Right lobe of liver (tissue), 6 donors: ENCODE results near the gene BEAN1. TPM values are rescaled to one million over a fixed set of nuclear protein-coding genes. Genes with fewer than 3 reads are reported as not detected.
A peak's percentile ranks its signal among the peaks of the same experiment; 100 is the strongest.

Experiments used
- ATAC-seq, 4 donors: fragments of 200-7000 bp; cut with Tn5 transposase; one replicate each; pipeline ENCODE4 v1.9.1; 2020; ENCODE audit warnings: mild to moderate bottlenecking in 4 of 4, moderate library complexity in 4 of 4
- DNase-seq, 3 donors: peaks; one replicate each; pipeline ENCODE4 v3.0.0-alpha.2; 2020
- H3K27ac ChIP-seq, 3 donors: fragments of 200-600 bp; one replicate each; pipeline ENCODE4 v1.8.0; 2022
- H3K27me3 ChIP-seq, 2 donors: fragments of 200-600 bp; one replicate each; pipeline ENCODE4 v1.8.0; 2022
- H3K36me3 ChIP-seq, 4 donors: fragments of 200-600 bp; sonication (generic) in 1 of 4; one replicate each; pipeline versions ENCODE4 v1.5.1 to v1.8.0; 2017 to 2022; ENCODE audit warnings: control low read depth in 1 of 4
- H3K4me1 ChIP-seq, 4 donors: fragments of 200-600 bp; sonication (generic) in 1 of 4; one replicate each; pipeline versions ENCODE4 v1.5.1 to v1.8.0; 2017 to 2022; ENCODE audit warnings: control low read depth in 1 of 4
- H3K4me3 ChIP-seq, 3 donors: fragments of 200-600 bp; one replicate each; pipeline ENCODE4 v1.8.0; 2022
- H3K9me3 ChIP-seq, 4 donors: fragments of 200-600 bp; sonication (generic) in 1 of 4; one replicate each; pipeline versions ENCODE4 v1.5.1 to v1.8.0; 2017 to 2022; ENCODE audit warnings: control low read depth in 1 of 4
- POLR2A ChIP-seq: fragments of 450-650 bp; IDR thresholded peaks from one replicate; pipeline ENCODE4 v1.6.1; 2017; ENCODE audit warnings: antibody characterized with exemption, mild to moderate bottlenecking
- WGBS: methylation state at CpG from one replicate; pipeline ENCODE4 v1.1.6; 2018; ENCODE audit warnings: low coverage, low lambda C conversion rate; ENCODE audit not compliant: insufficient coverage; ENCODE audit errors: missing lambda C conversion rate; 5-methylcytosine and 5-hydroxymethylcytosine counted together
- intact Hi-C, 2 donors: fragments of 100-400 bp; cut with DNase I; formaldehyde crosslinking; loops; one replicate each; pipeline versions ENCODE4 v1.11.2 to v1.14.1; 2022
- total RNA-seq, 6 experiments: library from RNA; depleted of rRNA in 2 of 6; stranded (reverse); fragments of >200 nt in 2 of 6; fragmentation: NEBNext Ultra II Directional in 3 of 6; extraction: Animal tissue kit (Norgen Biotek cat#: 25700) in 3 of 6; gene quantifications; one replicate each; pipeline versions ENCODE4 v1.1.0 to v1.2.4, GENCODE V29; 2016 to 2023
- TF ChIP-seq, protein P1 (sequence below), 4 donors: fragments of 200-600 bp in 3 of 4; fragments of 450-650 bp in 1 of 4; IDR thresholded peaks; one replicate each; pipeline versions ENCODE4 v1.5.1 to v1.8.0; 2016 to 2022; ENCODE audit warnings: antibody characterized with exemption in 4 of 4, mild to moderate bottlenecking in 2 of 4
- donor health status: DM: no; HTN: yes; CAD: no.
- donor health status: DM: no; HTN: no; CAD: no.
- donor health status: DM: no; HTN: no; CAD: no.
- donor health status: DM: no; HTN: yes; CAD: no.
- donor health status: DM: no; HTN: yes; CAD: no.

BEAN1 gene
- total RNA-seq, 6 experiments from 2014 or later: 0.09 to 0.26 (median 0.10) TPM; not detected in 3

DNA sequence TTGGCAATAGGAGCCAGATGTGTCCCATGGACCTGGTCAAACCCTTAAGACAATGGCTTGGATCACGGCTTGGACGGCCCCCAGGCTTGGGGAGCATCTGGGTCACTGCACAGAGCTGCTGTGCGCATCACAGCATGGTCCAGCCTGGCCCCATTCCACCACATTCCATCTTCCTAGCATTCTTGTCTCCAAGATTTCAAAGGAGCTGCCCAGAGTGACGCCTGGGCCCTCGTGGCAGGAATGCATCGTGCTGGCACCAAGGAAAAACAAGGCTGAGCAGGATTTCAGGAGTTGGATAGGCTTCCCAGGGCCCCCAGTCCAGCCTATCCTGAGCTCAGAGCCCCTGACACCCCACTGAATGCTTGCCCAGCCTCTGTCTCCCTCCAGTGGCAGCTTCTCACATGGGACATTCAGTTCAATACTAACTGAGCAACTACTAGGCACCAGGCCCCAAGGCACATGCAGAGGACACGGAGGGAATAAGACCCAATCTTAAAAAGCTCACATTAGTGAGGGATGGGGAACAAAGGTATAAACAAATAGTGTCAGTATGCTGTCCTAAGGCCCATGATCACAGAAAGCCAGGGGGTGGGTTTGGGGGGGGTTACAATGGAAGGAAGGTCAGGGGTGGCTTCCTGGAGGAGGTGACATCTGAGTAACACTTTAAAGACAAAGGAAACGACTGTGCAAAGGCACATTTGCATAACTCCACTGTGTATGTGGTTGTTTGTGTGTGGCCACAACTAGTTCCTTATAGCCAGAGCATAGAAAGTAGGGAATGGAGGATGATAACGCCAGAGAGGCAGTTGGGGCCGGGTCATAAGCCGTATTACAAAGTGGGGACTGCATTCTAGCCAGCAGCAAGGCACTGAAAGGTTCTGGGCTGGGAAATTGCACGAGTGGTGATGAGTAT lies 88.8 kb downstream of the BEAN1 start:
- 19% methylated on average over 6 of the region's 12 CpGs for WGBS
- intact Hi-C loops: no loop called here
- no peaks in the 10 kb centered on the region for H3K27me3 ChIP-seq
- H3K27ac ChIP-seq: peak overlapping the region; percentile 82 to 99 (median 83)
- TF ChIP-seq POLR2A: no peak
- TF ChIP-seq, protein P1, sequence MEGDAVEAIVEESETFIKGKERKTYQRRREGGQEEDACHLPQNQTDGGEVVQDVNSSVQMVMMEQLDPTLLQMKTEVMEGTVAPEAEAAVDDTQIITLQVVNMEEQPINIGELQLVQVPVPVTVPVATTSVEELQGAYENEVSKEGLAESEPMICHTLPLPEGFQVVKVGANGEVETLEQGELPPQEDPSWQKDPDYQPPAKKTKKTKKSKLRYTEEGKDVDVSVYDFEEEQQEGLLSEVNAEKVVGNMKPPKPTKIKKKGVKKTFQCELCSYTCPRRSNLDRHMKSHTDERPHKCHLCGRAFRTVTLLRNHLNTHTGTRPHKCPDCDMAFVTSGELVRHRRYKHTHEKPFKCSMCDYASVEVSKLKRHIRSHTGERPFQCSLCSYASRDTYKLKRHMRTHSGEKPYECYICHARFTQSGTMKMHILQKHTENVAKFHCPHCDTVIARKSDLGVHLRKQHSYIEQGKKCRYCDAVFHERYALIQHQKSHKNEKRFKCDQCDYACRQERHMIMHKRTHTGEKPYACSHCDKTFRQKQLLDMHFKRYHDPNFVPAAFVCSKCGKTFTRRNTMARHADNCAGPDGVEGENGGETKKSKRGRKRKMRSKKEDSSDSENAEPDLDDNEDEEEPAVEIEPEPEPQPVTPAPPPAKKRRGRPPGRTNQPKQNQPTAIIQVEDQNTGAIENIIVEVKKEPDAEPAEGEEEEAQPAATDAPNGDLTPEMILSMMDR (IDR thresholded peaks at IDR 0.05): peak; percentile 38 to 66 (median 52)
- no peaks in the 10 kb centered on the region for H3K9me3 ChIP-seq
- H3K4me1 ChIP-seq: peaks cover 4 to 76% (median 47%) of the 10 kb centered on the region in 4 donors
- no peak overlapping the region for H3K4me3 ChIP-seq
- H3K36me3 ChIP-seq: no peaks in the 10 kb centered on the region
- ATAC-seq: peak in 3 of 4 donors; percentile 0 to 4 (median 2)
- DNase-seq: peak in 1 of 3 donors; percentile 56

DNA sequence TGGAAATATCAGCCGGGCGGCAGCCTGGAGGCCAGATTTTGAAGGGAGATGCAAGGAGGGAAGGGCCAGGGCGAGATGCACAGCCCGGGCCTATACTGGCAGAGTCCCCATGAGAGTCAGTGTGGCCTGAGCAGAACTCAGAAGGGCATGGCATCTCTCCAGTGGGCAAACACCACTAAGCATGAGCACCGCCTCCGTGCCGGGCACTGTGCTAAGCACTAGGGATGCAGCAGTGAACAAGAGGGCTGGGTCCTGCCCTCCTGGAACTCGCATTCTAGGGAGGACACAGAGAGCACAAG lies 89.4 kb downstream of the BEAN1 start:
- intact Hi-C loops: no loop called here
- peaks cover 2 to 74% (median 44%) of the 10 kb centered on the region in 4 donors for H3K4me1 ChIP-seq
- ATAC-seq (peak in 1 of 4 donors; percentile 84), DNase-seq (no peak)
- peak overlapping the region; percentile 82 to 99 (median 83) for H3K27ac ChIP-seq
- H3K27me3 ChIP-seq: no peaks in the 10 kb centered on the region
- H3K36me3 ChIP-seq: no peaks in the 10 kb centered on the region
- H3K9me3 ChIP-seq: no peaks in the 10 kb centered on the region
- TF ChIP-seq POLR2A: no peak
- TF ChIP-seq, protein P1 (IDR thresholded peaks at IDR 0.05): no peak
- 0% methylated on average over 2 of the region's 8 CpGs for WGBS
- no peak overlapping the region for H3K4me3 ChIP-seq

DNA sequence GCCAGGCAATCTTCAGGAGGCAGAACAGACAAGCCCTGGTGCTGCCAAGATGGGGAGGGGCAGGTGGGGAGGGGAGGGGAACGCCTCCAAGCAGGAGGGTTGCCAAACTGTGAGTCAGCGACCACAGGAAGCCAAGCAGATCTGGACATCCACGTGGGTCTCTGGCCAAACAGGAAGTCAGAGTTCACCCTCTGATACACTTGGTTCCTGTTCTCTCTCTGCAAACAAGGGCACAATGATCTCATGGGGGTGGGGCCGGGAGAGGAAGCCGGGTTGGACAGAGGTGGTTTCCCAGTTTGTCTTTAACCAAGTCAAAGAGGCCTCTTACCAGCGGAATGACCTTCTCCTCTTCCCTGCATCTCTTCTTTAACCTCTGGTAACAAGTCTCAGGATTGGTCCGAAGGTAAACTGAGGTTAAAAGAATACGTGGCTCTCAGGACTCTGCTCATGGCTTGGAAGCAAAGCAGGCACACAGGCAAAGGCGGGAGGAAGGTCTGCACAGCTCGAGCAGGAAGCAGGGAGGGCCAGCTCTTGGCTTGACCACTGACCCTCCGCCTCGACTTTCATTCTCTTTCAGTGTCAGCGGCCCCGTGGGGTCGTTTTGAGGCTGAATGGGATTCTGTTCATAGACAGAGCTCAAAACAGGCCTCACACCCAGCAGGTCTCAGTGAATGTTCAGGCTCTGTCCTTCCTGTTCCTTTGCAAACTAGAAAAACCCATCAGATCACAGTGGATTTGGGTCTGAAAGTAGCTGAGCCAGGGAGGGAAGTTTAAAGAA lies 89.9 kb downstream of the BEAN1 start:
- H3K4me3 ChIP-seq: peak overlapping the region; percentile 12 to 49 (median 40)
- H3K27me3 ChIP-seq: no peaks in the 10 kb centered on the region
- H3K36me3 ChIP-seq: no peaks in the 10 kb centered on the region
- H3K9me3 ChIP-seq: no peaks in the 10 kb centered on the region
- TF ChIP-seq, protein P1 (IDR thresholded peaks at IDR 0.05): no peak
- peak; percentile 90 for TF ChIP-seq POLR2A
- WGBS: under 1% methylated on average over 15 of the region's 15 CpGs
- intact Hi-C loops: no loop called here
- H3K4me1 ChIP-seq: peaks cover 0 to 73% (median 42%) of the 10 kb centered on the region in 4 donors
- ATAC-seq (peak; percentile 79 to 92 (median 86)), DNase-seq (peak; percentile 96 to 99 (median 98))
- peak overlapping the region; percentile 95 to 99 (median 99) for H3K27ac ChIP-seq

DNA sequence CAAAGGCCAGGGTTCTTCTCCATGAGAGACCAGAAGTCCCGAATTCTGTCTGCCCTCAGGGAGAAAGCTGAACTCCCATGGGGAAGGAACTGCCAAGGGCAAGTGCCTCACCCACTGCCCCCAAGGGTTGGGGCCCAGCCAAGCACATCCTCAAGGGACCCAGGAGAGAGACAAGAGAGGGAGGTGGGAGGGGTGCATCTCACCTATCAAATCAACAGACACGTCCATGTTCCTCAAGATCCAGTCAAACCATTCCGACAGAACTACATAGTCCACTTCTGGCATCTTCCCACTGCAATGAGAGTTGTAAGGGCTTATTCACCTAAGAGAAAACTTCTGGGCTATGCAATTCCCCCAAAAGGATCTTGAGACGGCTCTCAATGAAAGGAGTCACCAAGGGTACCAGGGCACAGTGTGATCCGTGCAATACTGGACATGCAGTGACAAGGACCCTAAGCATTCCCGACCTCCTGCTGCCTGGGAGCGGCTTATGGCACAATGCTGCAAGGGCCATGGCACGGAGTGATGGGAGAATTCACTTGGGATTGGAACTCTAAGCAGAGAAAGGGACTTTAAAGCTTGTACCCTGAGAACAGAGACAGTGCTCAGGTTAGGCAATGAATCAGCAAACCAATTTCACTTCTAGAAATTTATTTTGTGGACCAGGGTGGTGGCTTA lies 90.6 kb downstream of the BEAN1 start:
- WGBS: 48% methylated on average over 8 of the region's 8 CpGs
- intact Hi-C loops: no loop called here
- Histone ChIP-seq H3K4me3 (peak overlapping the region; percentile 12 to 49 (median 40)), H3K4me1 (peaks cover 0 to 65% (median 36%) of the 10 kb centered on the region in 4 donors), H3K36me3 (no peaks in the 10 kb centered on the region), H3K27me3 (no peaks in the 10 kb centered on the region), H3K27ac (peak overlapping the region; percentile 95 to 99 (median 99)), H3K9me3 (no peaks in the 10 kb centered on the region)
- no peak for ATAC-seq
- peak in 1 of 3 donors; percentile 60 for DNase-seq
- TF ChIP-seq, protein P1 (IDR thresholded peaks at IDR 0.05): no peak
- TF ChIP-seq POLR2A: no peak
